GM19025 (cell line): ENCODE data around the gene PARD3B.

Source experiments
- ATAC-seq: cut with Tn5 transposase; IDR thresholded peaks from one replicate; pipeline ENCODE4 v1.9.1; 2021; ENCODE audit warnings: mild to moderate bottlenecking, low read depth, moderate library complexity; ENCODE audit not compliant: unreplicated experiment

Gene PARD3B

GRCh38 chr2:205156457-205156856 is 611.2 kb downstream of the PARD3B start:
- no peak for ATAC-seq

- no peak for ATAC-seq
Measured at GRCh38 chr2:205158404-205158803, 613.1 kb downstream of the PARD3B start.

GRCh38 chr2:205161156-205161839 is 616.0 kb downstream of the PARD3B start:
- ATAC-seq = no peak

- no peak for ATAC-seq
Measured at GRCh38 chr2:205166745-205167144, 621.5 kb downstream of the PARD3B start.

- no peak for ATAC-seq
Measured at GRCh38 chr2:205169012-205169411, 623.7 kb downstream of the PARD3B start.

- no peak for ATAC-seq
Measured at GRCh38 chr2:205169464-205169863, 624.2 kb downstream of the PARD3B start.

- ATAC-seq = no peak
Measured at GRCh38 chr2:205170399-205170798, 625.1 kb downstream of the PARD3B start.

- no peak for ATAC-seq
Measured at GRCh38 chr2:205171261-205171940, 626.1 kb downstream of the PARD3B start.

- no peak for ATAC-seq
Measured at GRCh38 chr2:205175831-205176230, 630.6 kb downstream of the PARD3B start.

GRCh38 chr2:205176546-205176945 is 631.3 kb downstream of the PARD3B start:
- ATAC-seq = no peak

GRCh38 chr2:205177546-205177945 is 632.3 kb downstream of the PARD3B start:
- no peak for ATAC-seq

GRCh38 chr2:205180730-205181129 is 635.5 kb downstream of the PARD3B start:
- no peak for ATAC-seq

- no peak for ATAC-seq
Measured at GRCh38 chr2:205187731-205188130, 642.5 kb downstream of the PARD3B start.

GRCh38 chr2:205188239-205189138 is 643.2 kb downstream of the PARD3B start:
- no peak for ATAC-seq

- ATAC-seq = no peak
Measured at GRCh38 chr2:205189301-205189700, 644.0 kb downstream of the PARD3B start.

GRCh38 chr2:205190528-205190927 is 645.3 kb downstream of the PARD3B start:
- ATAC-seq = no peak

- ATAC-seq = no peak
Measured at GRCh38 chr2:205193125-205193835, 648.0 kb downstream of the PARD3B start.

- no peak for ATAC-seq
Measured at GRCh38 chr2:205193836-205194228, 648.6 kb downstream of the PARD3B start.

- no peak for ATAC-seq
Measured at GRCh38 chr2:205197468-205198139, 652.3 kb downstream of the PARD3B start.

- ATAC-seq = no peak
Measured at GRCh38 chr2:205198140-205198525, 652.9 kb downstream of the PARD3B start.
